OCI-LY3 (cell line): ENCODE data around the gene SEL1L.
A peak's percentile ranks its signal among the peaks of the same experiment; 100 is the strongest.
"Not testable (repeated sequence)": the region's sequence is repeated elsewhere in the genome, so short reads cannot be mapped to it uniquely, and the experiment has no call there.

Source experiments
- H2AFZ ChIP-seq: fragments of 200-600, 300-600 bp; shearing (Covaris generic); 2 replicates; pipeline ENCODE4 v1.6.0; 2014; ENCODE audit warnings: antibody characterized with exemption, low read depth, low read length
- H3K27ac ChIP-seq: fragments of 200-600, 300-600 bp; sonication (generic); 2 replicates; pipeline ENCODE4 v1.5.1; 2014; ENCODE audit warnings: mild to moderate bottlenecking, low read length, moderate library complexity, mixed read lengths
- H3K27me3 ChIP-seq: fragments of 200-600, 300-600 bp; sonication (generic); 2 replicates; pipeline ENCODE4 v1.6.1; 2014; ENCODE audit warnings: low read depth, low read length, mixed read lengths
- H3K36me3 ChIP-seq: fragments of 200-600, 300-600 bp; sonication (generic); replicated peaks from 2 replicates; pipeline ENCODE3; 2014; ENCODE audit warnings: low read depth, low read length, mixed read lengths
- H3K4me1 ChIP-seq: fragments of 300-600, 200-600 bp; sonication (generic); 2 replicates; pipeline ENCODE4 v1.6.1; 2014; ENCODE audit warnings: low read length, mixed read lengths
- H3K4me2 ChIP-seq: fragments of 200-600, 300-600 bp; sonication (generic); 2 replicates; pipeline ENCODE4 v1.6.1; 2014; ENCODE audit warnings: low read length, mixed read lengths
- H3K4me3 ChIP-seq: fragments of 300-600, 200-600 bp; sonication (generic); 2 replicates; pipeline ENCODE4 v1.5.1; 2014; ENCODE audit warnings: antibody characterized with exemption, mild to moderate bottlenecking, low read length, moderate library complexity
- H3K79me2 ChIP-seq: fragments of 300-600, 200-600 bp; shearing (Covaris generic); 2 replicates; pipeline ENCODE4 v1.6.1; 2014; ENCODE audit warnings: mild to moderate bottlenecking, low read length, mixed read lengths
- H3K9ac ChIP-seq: fragments of 300-600, 200-600 bp; shearing (Covaris generic); 2 replicates; pipeline ENCODE4 v1.6.0; 2014; ENCODE audit warnings: mild to moderate bottlenecking, low read length, moderate library complexity
- H3K9me3 ChIP-seq: fragments of 200-600, 300-600 bp; shearing (Covaris generic); 2 replicates; pipeline ENCODE4 v1.6.1; 2014; ENCODE audit warnings: low read length, mixed read lengths; ENCODE audit not compliant: insufficient read depth
- H4K20me1 ChIP-seq: fragments of 200-600, 300-600 bp; sonication (generic); 2 replicates; pipeline ENCODE4 v1.6.1; 2016; ENCODE audit warnings: low read length, mixed read lengths; ENCODE audit not compliant: insufficient read depth
- CTCF ChIP-seq: fragments of 200-600, 300-600 bp; sonication (generic); IDR thresholded peaks from 2 replicates; pipeline ENCODE4 v1.5.1; 2014; ENCODE audit warnings: antibody characterized with exemption, low read length, low read depth
- EZH2phosphoT487 ChIP-seq: fragments of 200-600 bp; shearing (Covaris generic); IDR thresholded peaks from 2 replicates; pipeline ENCODE4 v1.6.1; 2018; ENCODE audit warnings: antibody characterized with exemption, mixed run types, low read depth

SEL1L gene

DNA sequence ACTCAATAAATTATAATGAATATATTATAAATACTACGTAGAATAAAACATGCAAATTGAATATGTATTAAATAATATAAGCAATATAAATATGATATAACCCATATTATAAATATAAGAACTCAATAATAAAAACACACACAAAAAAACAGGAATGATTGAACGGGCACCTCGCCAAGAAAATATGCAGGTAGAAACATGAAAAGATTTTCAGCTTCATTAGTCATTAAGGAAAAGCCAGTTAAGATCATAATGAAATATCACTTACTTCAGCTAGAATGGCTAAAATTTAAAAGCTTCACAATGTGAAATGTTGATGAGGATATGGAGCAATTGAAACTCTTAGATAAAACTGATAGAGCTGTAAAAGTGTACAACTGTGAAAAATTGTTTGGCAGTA lies 17.8 kb upstream of the SEL1L start:
- Histone ChIP-seq H3K27me3 (no peaks in the 10 kb centered on the region), H3K9ac (no peak overlapping the region), H3K27ac (no peak overlapping the region), H3K79me2 (no peaks in the 10 kb centered on the region), H4K20me1 (no peaks in the 10 kb centered on the region), H2AFZ (no peak overlapping the region), H3K9me3 (no peaks in the 10 kb centered on the region; the same call in 1 of the 2 replicates), H3K4me2 (no peak overlapping the region), H3K4me3 (no peak overlapping the region), H3K36me3 (no peaks in the 10 kb centered on the region), H3K4me1 (peaks cover 51% of the 10 kb centered on the region)
- TF ChIP-seq CTCF (no peak), EZH2phosphoT487 (no peak)

- no peaks in the 10 kb centered on the region for H3K36me3 ChIP-seq
- H3K4me2 ChIP-seq: peak overlapping the region; percentile 86
- H3K9ac ChIP-seq: peak overlapping the region; percentile 25; the same call in 1 of the 2 replicates
- H3K4me3 ChIP-seq: peak overlapping the region; percentile 55
- no peaks in the 10 kb centered on the region for H3K27me3 ChIP-seq
- H3K4me1 ChIP-seq: peaks cover 50% of the 10 kb centered on the region
- H3K9me3 ChIP-seq: no peaks in the 10 kb centered on the region; the same call in 1 of the 2 replicates
- H4K20me1 ChIP-seq: no peaks in the 10 kb centered on the region
- H3K27ac ChIP-seq: peak overlapping the region; percentile 78
- no peak for TF ChIP-seq CTCF
- 0 out of 2 replicates have a peak, but pooled peaks have one; percentile 46 for TF ChIP-seq EZH2phosphoT487
- no peaks in the 10 kb centered on the region for H3K79me2 ChIP-seq
- H2AFZ ChIP-seq: no peak overlapping the region
Observed at GRCh38 chr14:81550001-81550637, 16.5 kb upstream of the SEL1L start.

DNA sequence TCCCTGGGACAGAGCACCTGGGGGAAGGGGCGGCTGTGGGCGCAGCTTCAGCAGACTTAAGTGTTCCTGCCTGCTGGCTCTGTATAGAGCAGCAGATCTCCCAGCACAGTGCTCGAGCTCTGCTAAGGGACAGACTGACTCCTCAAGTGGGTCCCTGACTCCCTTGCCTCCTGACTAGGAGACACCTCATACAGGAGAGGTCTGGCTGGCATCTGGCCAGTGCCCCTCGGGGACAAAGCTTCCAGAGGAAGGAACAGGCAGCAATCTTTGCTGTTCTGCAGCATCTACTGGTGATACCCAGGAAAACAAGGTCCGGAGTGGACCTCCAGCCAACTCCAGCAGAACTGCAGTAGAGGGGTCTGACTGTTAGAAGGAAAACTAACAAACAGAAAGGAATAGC lies 7.6 kb upstream of the SEL1L start:
- H3K27ac ChIP-seq, H3K27me3 ChIP-seq, H3K36me3 ChIP-seq, H3K4me3 ChIP-seq, H3K4me1 ChIP-seq, H2AFZ ChIP-seq, H3K4me2 ChIP-seq, H3K79me2 ChIP-seq, H3K9me3 ChIP-seq, H4K20me1 ChIP-seq, H3K9ac ChIP-seq: not testable (repeated sequence)

- H4K20me1 ChIP-seq: peaks cover 12% of the 10 kb centered on the region
- H3K27ac ChIP-seq: no peak overlapping the region
- no peak overlapping the region for H3K9ac ChIP-seq
- no peak overlapping the region for H2AFZ ChIP-seq
- no peak for TF ChIP-seq EZH2phosphoT487
- no peak for TF ChIP-seq CTCF
- no peaks in the 10 kb centered on the region for H3K9me3 ChIP-seq
- H3K79me2 ChIP-seq: peaks cover 14% of the 10 kb centered on the region
- H3K4me2 ChIP-seq: no peak overlapping the region
- H3K27me3 ChIP-seq: no peaks in the 10 kb centered on the region
- H3K4me3 ChIP-seq: no peak overlapping the region
- H3K36me3 ChIP-seq: no peaks in the 10 kb centered on the region
- peaks cover 35% of the 10 kb centered on the region for H3K4me1 ChIP-seq
Observed at GRCh38 chr14:81537193-81537592, 3.5 kb upstream of the SEL1L start.
